Stimulated activated CD4-positive, alpha-beta T cell treated with anti-CD3 and anti-CD28 coated beads, Interleukin-4, amount 100 ng/mL, for 1 hour (primary cell): Measurements from ENCODE around the gene ACBD6.
A peak's percentile ranks its signal among the peaks of the same experiment; 100 is the strongest.

Source experiments
- DNase-seq: peaks from one replicate; pipeline ENCODE4 v3.0.0-alpha.2; 2020

Gene ACBD6

DNA sequence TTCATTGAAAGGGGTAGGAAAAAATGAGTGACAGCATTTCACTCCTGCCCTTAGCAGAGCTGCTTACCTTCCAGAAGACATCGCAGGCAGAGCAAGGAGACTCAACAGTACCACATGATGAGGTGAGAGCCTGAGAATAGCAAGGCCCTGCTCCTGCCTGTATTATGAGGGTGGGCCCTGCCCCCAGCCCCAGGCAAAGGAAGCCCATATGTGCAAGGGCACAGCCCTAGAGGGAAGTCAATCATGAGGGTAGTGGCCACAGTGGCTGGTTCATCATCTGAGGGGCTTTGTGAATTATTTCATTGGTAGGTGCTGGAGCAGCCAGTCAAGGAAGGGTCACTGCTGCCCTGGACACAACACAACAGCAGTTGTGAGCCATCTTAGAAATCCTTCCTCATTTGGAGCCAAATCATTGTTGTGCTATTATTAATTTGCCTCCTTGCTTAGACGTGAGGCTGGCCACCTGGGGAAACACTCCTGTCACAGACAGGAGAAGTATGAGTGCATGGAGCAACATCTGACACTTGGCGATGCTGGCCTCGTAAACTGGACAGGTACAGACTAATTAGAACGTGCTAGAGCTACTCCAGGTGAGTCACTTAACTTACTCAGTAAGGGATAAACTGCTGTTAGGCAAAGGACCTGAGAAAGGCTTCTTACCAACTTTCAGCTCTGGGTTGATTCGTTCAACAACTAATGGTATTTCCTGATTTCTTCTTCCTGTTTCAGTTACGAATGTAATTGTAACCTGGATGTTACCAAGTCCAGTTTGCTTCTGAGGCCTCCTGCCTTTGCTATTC lies 22.7 kb upstream of the ACBD6 start:
- no peak for DNase-seq

DNA sequence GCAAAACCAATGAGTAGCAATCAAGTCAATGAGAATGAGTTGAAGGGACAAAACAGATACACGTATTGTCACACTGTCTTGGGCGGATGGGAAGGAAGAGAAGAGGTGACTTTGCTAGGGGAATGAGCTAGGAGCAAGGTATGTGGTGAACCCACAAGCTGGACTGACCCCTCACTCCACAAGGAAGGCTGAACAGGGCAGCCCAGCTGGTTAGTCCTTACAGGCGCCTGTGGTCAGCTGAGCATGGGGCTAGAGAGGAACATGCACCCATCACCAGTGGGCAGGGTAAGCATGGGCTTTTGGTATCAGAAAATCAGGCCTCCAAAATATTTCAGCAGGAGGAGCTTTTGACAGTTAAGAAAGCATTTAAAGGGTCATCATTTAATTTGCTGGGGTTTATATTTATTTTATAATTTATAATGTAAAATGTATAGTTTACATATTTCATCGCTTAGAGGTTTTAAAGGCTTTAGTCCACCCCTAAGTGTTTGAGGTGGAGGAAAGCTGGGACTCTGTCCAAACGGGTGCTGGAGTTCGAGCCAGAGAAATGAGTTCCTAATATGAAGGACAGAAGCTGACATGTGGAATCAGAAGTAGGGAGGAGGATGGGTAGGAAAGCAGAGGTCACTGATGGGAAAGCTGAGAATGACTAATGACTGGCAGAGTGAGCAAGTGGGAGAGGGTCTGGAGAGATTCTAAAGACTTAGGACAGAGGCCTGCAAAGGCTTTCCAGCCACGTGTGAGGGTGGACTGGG lies 22.0 kb upstream of the ACBD6 start:
- DNase-seq = no peak

DNA sequence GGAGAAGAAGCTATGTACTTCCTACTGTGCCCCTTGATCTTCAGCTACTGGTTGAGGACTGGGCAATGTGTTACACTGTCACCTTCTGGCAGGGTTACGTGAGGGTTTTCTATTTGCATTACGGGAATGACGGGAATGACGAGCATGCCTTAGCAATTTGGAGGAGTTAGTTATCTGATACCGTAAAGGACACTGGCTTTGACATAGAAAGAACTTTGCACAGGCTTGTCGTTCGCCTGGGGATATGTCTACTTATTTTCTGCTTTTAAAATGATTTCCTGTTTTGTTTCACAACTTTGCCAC lies 19.8 kb upstream of the ACBD6 start:
- DNase-seq = no peak

DNA sequence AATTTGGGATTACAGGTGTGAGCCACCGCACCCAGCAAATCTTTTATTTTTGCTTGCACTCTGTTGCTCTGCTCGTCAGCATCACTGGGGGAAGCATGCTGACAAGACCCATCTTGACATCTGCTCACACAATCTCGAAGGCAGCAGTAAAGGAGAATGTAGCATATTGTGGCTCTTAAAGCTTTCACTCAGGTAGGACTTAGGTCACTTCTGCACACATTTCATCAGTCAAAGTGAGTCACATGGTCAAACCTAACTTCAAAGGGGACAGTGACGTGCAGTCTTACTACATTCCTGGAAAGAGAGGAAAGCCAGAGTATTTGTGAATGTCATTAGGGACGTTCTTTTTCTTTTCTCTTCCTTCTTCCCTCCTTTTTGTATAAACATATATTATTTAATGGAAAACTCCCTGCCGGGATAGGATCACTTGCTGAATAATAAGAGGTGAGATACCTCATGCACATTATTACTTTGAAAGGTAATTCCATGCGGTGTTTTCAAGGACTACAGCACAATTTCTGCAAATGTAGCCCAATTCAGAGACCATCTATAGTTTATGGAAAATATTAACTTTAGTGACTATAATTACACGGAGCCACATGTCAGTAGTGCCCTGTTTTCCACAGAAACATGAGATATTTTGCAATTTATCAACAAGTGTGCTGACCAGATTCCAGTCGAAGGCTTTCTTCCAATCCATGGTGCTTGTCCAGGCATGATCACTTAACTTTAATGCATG lies 19.3 kb upstream of the ACBD6 start:
- DNase-seq = no peak

DNA sequence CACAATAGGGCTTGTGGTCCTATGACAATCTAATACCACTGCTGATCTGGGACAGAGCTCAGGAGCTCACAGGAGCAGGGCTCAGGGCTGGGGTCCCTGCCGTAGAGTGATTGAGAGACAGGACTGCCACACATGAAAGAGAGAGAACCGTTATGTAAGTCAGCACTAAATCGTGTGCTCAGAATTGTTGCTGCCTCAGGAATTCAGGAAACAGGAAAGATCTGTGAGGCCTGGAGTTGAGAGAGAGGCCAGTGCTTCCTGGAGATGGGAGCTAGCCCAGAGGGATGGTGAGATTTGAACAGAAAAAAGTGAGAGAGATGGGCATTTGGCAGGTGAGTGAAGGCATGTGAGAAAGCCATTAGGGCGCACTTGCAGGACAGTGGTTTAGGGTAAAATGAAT lies 17.5 kb upstream of the ACBD6 start:
- DNase-seq = no peak

DNA sequence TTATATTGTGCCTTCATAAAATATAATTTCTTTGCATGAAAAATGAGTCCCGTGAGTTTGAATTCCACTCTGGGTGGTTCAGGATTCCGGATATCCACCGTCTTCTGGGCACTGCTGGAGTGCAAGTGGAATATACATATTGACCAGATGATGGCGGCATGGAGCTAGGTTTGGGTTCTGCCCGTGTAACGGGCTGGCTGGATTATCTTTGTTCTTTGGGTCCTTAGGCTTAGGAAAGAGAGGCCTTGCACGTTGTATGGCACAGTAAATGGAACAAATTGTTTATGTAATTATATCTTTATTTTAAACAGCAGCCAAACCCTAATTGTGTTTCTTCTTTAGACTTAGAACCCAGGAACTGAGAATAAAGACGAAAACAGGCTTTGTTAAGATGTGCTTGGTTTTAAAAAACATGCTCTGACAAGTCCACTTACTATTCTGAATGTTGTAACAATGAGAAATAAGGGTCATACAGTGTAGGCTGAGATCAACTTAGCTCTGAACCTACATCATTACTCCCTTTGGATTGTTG lies 13.5 kb upstream of the ACBD6 start:
- DNase-seq = peak; percentile 33

DNA sequence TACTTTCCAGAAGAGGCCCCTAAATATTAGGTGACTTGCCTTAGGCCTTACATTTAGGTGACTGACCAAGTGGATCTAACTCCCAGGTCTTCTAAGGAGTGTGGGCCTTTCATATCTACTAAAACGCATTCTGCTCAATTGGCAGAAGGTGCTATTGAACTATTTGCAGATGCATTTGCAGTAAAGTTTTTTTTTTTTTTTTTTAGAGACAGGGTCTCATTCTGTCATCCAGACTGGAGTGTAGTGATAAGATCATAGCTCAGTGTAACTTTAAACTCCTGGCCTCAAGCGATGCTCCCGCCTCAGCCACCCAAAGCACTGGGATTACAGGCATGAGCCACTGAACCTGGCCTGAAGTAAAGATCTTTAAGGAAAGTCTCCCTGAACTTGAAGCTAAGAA lies 13.0 kb upstream of the ACBD6 start:
- DNase-seq = no peak

DNA sequence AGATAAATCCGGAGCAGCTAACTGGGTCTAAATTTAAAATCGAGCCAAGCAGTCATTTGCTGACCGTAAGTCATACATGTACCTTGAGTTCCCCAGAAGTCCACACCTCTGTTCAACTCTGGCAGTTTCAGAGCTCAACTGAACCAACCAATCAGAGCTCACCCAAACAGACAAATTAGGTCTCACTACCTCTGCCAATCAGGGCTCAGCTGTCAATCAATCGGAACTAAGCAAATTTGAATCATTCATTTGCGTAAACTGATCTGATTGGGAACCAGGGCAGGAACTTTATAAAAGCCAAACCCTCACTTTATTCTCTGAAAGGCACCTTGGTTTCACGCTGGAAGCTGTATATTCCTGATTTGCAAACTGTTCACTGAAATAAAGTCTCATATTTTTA lies 11.2 kb upstream of the ACBD6 start:
- no peak for DNase-seq

DNA sequence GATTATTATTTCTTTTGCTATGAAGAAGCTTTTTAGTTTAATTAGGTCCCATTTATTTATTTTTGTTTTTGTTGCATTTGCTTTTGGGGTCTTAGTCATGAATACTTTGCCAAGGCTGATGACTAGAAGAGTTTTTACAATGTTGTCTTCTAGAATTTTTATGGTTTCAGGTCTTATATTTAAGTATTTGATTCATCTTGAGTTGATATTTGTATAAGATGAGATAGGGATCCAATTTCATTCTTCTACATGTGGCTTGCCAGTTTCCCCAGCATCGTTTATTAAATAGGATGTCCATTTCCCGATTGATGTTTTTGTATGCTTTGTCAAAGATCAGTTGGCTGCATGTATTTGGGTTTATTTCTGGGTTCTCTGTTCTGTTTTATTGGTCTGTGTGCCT lies 8.5 kb upstream of the ACBD6 start:
- DNase-seq = no peak

DNA sequence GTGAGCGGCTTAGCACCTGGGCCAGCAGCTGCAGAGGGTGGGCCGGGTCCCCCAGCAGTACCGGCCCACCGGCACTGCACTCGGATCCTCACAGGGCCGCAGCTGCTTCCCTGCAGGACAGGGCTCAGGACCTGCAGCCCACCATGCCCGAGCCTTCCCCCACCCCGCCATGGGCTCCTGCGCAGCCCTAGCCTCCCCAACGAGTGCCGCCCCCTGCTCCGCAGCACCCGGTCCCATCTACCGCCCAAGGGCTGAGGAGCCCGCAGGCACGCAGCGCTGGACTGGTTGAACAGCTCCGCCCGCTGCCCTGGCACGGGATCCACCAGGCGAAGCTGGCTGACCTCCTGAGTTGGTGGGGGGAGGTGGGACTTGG lies 6.3 kb upstream of the ACBD6 start:
- no peak for DNase-seq

DNA sequence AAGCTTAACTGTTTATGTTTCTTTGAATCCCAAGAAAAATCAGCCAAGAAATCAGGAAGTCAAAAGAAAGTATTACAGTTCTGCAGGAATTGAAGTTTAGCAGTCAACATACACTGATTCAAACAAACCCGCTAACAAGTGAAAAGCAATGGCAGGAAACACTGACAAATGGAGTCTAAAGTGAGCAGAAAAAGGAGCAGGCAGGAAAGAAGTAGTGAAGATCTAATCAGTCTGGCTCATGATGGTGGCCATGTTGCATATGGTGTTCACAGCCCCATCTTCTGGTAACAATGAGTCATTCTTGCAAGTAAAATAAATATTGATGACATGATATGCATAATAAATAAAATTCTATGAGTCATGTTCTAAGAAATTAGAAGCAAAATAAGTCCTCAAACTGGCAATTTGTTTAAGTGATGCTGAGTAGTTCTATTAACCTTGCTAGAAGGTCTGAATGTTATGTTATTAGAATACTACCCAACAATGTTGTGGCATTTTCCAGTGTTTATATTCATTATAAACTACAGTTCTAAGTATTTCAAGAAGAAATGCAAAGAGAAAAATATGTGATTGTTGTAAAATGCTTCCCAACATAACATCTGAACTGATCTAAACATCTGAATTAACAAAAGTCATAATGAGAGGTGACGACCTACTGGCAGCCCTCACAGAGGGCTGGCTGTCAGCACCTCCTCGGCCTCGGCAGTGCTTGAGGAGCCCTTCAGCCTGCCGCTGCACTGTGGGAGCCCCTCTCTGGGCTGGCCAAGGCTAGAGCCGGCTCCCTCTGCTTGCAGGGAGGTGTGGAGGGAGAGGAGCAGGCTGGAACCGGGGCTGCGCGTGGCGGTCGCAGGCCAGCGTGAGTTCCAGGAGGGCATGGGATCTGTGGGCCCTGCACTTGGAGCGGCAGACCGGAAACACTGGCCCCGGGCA lies 5.7 kb upstream of the ACBD6 start:
- DNase-seq = no peak

DNA sequence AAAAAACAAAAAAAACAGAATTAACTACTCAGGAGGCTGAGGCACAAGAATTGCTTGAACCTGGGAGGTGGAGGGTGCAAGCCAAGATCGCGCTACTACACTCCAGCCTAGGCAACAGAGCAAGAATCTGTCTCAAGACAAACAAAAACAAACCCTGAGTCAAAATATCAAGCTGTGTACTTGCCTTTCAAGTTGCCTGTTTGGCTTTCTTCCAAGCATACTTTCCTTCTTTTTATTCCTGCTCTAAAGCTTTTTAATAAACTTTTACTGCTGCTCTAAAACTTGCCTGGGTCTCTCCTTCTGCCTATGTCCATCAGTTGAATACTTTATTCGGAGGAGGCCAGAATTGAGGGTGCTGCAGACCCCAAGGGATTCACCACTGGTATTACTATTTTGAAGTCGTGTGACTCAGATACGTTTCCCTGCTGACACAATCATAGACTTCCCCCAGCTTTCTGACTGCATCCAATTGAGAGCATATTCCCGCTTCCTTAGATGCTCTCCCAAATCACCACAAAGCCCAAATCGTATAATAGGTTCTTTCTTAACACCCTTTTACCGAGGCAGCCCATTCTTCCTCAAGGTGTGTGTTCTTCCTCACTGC lies 3.5 kb upstream of the ACBD6 start:
- DNase-seq = no peak

DNA sequence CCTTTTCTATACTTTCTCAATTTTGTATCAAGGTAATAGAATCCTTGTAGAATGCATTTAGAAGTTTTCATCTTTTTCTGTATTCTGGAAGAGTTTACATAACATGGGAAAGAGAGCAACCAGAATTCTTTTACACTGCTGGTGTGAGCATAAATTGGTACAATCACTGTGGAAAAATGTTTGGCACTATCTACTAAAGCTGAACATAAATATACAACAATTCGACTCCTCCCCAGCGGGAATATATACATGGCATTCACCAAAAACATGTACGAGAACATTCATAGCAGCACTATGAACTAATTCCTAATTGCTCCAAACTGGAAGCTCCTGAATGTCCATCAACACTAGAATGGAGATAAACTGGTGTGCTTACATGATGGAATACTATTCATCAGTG lies 1.8 kb upstream of the ACBD6 start:
- DNase-seq = no peak

DNA sequence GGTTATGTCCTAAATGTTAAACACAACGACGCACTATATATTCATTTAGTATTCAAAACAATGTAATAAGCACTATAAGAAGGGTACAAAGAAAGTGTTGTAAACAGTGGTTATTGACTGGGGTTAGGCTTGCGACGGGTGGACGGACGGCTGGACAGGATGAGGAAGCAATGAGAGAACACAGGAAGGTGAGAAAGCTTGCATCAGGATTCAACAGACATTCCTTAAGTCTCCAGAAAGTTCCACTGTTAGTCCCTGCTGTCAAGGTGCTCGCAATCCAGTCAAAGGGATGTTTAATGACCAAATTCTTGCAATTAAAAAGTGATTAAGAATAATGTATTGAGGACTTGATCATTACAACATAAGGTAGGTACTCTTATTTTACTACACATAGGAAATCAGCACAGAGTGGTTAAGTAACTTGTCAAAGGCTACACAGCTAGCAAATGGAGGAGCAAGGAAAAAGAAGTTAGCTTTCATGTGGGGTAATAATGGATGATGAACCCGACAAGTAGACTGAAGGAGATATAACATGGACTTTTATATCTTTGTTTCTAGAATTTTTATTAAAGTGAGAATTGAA lies 994 bp upstream of the ACBD6 start:
- DNase-seq = no peak

DNA sequence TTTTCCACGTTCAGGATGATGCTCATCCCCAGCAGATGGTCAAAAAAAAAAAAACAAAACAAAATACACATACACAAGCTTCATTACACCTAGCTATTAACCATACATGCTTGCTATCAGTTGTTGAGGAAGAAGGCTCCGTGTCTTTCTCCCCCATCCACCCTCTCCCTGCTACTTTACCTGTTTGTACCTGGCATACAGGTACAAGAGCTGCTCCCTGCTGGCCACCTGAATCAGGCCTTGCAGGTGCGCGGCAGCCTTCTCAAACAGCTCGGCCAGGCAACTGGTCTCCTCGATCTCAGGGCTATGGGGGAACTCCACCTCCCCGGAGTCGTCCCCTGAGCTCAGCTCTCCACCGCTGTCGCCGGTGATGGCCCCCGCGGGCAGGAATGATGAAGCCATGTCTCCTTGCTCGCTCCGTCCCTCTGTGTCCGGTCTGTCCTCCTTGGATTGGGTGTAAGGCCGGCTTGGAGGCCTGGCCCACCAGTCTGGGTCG lies 464 bp downstream of the ACBD6 start:
- DNase-seq = no peak

DNA sequence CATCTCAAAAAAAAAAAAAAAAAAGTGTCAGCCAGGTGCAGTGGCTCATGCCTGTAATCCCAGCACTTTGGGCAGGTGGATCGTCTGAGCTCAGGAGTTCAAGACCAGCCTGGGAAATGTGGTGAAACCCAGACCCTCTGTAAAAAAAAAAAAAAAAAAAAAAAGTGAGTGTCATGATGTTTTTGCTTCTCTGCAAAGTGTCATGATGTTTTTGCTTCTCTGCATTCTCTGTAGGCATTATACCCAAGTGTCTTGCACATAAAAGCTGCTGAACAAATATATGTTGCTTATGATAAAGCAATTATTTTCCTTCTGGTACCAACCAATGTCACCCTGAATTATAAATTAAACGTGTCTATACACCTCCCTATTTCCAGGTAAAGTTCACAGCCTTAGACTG lies 1.7 kb downstream of the ACBD6 start:
- no peak for DNase-seq

DNA sequence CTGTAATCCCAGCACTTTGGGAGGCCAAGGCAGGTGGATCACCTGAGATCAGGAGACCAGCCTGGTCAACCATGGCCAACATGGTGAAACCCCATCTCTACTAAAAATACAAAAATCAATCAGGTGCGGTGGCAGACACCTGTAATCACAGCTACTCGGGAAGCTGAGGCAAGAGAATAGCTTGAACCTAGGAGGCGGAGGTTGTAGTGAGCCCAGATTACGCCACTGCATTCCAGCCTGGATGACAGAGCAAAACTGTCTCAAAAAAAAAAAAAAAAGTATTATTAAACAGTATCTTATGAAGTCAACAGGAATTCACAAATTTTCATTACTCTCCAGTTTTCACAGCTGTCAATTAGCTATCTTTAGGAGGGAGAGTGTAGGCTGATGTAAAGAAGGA lies 3.8 kb downstream of the ACBD6 start:
- no peak for DNase-seq

DNA sequence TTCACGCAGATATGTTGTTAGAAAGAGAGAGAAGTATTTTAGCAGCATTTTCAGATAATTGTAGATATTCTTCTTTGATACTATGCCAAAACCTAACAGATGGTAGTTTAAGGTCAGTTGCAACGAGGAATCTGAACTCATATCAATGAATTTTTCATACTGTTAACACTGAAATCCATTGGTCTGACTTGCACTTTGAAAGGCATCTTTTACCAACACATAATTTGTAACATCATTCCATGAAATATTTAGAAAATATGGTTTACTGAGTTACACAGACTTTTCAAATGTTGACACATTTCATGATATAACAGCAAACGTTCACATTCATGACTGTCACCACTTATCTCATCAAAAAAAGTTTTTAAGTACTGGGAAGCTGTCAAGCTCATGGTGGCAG lies 4.6 kb downstream of the ACBD6 start:
- no peak for DNase-seq

DNA sequence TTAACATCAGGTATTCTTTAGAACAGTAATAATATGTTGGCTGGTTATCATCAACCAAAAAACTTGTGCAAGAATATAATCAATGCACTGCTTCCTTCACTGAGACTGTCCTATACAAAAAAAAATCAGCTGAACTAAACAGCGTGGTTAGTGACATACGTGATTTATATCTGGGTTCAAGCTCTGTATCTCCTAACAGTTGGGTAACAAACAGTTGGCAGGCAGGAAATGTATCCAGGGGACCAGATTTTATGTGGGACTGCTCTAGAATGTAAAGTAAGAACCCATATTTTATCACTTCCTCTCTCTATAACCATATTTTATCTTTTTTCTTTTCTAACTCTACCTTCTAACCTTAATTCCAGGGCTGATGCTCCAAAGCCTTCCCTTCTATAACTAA lies 8.0 kb downstream of the ACBD6 start:
- DNase-seq = no peak

DNA sequence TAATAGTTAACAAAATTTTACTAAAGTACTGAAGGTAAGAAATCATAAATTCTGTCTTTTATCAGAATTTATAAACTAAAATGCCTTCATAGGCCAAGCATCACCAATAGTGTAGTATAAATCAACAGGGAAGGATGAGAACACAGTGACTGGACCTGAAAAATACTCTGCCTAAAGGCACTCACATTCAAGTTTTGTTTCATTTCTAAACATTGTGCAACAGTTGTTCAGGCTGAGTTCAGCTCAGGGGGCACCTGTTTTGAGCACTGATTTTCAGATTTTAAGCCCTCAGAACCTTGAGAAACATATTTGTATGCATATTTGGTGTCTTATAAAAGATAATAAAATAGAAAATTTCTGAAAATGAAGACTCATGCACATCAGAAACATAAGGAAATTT lies 12.4 kb downstream of the ACBD6 start:
- DNase-seq = no peak

DNA sequence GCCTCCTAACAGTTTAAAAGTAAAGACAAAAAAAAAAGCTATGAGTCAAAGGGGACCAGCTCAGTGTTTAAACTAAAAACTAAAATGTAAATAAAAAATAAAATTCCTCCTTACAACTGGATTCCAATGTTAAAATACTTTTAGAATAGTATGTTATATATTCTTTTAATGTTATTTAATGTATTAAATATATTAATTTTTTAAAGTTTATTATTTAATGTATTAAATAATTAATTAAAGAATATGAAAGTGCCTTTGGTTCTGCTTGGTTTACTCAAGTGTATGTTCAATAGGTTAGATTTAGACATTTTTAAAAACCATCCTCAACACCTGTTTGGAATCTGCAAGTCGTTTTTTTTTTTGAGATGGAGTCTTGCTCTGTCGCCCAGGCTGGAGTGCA lies 13.1 kb downstream of the ACBD6 start:
- no peak for DNase-seq

DNA sequence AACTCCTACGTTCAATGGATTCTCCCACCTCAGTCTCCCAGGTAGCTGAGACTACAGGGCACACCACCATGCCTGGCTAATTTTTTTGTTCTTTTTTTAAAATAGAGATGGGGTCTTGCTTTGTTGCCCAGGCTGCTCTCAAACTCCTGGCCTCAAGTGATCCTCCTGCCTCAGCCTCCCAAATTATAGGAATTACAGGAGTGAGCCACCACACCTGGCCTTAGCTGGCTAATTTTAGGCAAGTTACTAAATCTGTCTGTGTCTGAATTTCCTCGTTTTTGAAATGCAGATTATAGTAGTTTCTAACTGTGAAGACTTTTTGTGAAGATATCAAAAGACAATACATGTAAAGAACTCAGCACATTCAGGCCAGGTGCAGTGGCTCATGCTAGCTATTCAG lies 13.7 kb downstream of the ACBD6 start:
- no peak for DNase-seq
